Activated CD8-positive, alpha-beta memory T cell treated with anti-CD3 and anti-CD28 coated beads for 48 hours (primary cell): Measurements from ENCODE around the gene POU2AF3.
"Not testable (repeated sequence)": the region's sequence is repeated elsewhere in the genome, so short reads cannot be mapped to it uniquely, and the experiment has no call there.

Experiments used
- DNase-seq, 3 experiments: peaks; one replicate each; pipeline ENCODE4 v3.0.0-alpha.2; 2020; ENCODE audit warnings: low read depth in 2 of 3, low spot score in 2 of 3

The POU2AF3 gene, protein sequence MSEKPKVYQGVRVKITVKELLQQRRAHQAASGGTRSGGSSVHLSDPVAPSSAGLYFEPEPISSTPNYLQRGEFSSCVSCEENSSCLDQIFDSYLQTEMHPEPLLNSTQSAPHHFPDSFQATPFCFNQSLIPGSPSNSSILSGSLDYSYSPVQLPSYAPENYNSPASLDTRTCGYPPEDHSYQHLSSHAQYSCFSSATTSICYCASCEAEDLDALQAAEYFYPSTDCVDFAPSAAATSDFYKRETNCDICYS

DNA sequence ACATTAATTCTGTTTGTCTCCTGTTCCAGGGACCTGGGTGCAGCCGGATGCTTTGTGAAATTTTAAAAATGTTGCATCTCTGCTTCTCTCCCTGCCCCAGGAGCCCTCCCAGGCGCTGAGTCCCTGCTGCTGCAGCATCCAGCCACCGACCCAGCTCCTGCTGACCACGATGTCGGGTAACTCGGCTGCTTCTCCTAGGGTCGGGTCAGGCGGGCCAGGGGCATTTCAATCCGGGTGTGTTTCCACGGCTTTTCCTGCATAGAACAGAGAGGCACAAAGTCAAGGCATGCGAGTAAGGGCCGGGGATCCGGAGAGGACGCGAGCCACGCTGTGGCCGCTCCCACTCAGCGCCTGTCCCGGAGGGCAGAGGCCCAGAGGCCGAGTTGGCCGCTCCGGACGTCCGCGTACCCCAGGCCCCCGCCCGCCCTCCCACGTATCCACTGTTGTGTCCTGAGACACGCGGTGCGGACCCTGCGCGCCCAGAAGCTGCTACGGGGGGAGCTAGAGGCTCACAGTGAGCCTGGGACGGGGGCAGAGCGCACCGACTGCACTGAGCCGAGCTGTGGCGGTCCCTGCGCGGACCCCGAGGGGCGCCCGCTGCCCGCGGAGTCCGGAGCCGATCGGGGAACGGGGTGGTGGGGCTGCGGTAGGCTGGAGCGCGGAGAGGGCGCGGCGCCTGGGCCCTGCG is at the start of gene POU2AF3:
Gene POU2AF3, plus strand, starts transcription at position 134 of the 688 bp plus-strand sequence. Its CDS starts 36 bp downstream, at position 170.
- DNase-seq: no peak

DNA sequence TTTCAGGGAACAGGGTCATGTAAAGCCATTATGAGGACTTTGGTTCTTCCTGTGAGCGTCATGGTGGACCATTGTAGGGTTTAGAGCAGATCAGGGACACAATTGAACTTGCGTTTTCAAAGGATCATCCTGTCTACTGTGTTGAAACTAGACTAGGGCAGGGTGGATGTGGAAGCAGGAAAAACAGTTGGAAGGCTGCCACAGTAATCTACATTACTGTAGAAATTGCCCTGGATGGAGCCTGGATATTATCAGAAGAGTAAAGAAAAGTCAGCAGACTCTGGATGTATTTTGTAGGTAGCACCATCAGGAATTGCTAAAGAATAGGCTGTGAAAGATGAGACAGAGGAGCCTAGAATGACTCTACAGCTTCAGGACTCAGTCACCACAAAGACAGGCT is 47.4 kb upstream of the POU2AF3 start:
- no peak for DNase-seq

DNA sequence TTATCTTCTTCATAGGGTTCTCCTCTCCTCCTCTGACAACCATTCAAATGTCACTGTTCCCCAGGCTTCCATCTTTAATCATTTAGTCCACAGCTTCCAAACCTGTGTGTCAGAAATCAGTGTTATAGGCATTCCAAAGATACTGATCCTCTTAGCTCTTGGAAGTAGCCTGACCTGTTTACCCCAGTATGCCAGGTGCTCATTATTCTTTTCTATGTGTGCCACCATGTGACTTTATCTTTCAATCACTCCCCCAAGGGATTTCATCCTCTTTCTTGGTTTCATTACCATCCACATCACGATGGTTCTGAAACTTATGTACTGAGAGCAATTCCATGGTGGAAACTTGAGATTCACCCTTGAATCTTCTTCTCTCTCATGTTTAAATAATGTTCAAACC is 45.2 kb upstream of the POU2AF3 start:
- no peak for DNase-seq

DNA sequence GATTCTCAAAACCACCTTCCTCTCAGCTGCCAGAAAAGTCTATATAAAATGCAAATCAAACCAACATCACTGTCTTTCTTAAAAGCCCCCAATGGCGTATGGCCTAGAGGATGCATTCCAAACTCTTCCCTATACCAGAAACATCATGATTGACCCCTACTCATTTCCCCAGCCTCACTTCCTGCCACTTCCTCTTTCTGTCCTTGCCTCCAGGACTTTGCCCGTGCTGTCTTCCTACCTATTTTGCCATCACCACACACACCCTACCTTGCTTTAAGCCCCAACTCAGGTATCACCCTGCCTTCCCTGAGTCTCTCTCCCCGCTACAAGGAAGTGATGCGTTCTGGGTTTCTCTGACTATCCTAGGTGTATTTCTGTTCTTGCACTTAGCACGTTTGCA is 44.7 kb upstream of the POU2AF3 start:
- no peak for DNase-seq

DNA sequence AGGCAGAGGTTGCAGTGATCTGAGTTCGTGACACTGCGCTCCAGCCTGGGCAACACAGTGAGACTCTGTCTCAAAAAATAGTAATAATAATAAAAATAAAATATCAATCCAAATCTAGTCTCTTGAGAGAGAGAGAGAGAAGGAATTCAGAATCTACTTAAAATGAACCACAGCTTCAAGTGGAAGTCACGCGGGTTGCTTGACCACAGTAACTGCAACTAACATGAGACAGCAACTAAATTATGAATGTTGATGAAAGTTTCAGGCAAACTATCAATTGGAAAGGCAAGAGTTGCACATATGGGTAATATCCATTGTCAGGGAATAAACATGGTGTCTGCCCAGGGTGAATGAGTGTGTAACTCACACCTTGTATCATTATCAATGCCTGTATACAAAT is 40.3 kb upstream of the POU2AF3 start:
- DNase-seq: no peak

DNA sequence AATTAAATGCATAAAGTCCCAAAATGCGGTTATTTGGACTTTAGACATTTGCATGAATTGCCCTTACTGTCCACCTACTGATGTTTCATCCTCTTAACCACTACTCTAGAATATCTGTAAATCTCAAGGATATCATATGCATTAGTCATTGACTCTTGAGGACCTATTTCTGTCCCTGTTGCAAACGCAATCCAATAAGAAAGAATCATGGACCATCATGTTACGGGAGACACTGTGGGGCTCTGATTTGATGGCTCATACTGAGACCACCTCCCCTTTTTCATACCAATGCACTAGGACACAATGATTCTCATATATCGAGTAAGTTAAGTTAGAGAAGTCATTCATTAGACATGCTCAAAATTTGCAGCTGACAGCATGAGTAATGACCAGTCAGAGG is 38.5 kb upstream of the POU2AF3 start:
- DNase-seq: no peak

DNA sequence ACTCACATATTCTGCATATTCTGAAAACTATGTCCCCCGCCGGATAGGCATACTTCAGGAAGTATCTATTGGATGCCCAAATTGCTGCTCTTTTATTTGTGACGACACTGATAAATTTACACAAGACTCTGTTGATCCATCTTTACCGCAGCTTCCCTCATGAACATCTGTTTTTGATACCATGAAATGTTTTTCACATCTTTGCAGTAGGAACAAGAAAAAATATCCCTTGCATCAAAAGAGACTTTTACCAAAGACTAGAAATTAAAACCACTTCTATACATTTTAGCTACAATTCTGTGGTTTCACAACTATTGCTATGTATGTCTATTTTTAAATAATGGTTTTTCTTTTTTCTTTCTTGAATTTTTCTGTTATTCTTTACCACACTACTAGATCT is 37.5 kb upstream of the POU2AF3 start:
- no peak for DNase-seq

DNA sequence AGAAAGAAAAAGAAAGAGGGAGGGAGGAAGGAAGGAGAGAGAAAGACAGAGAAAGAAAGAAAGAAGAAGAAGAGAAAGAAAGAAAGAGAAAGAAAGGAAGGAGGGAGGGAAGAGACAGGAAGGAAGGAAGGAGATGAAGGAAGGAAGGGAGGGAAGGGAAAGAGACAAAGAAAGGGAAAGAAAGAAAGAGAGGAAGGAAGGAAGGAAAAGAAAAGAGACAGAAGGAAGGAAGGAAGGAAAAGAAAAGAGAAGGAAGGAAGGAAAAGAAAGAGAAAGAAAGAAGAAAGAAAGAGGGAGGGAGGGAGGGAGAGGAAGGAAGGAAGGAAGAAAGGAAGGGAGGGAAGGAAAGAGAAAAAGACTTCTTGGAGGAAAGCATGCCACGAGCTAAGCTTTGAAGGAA is 33.7 kb upstream of the POU2AF3 start:
- no peak for DNase-seq

DNA sequence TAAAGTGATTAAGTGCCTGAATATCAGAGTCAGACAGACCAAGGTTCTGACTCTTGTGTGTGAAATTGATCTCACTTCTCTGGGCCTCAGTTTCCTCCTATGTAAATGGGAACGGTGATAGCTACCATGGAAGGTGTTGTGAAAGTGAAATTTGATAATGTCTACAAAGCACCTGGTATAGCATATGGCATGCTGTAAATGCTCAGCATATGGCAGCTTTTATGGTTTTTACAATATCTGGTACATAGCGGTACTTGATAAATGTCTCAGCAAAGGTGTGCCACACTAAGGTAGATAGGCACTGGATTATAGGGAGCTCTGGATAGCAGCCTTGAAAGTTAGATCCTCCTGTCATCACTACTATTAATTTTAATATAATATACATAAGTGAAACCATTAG is 32.9 kb upstream of the POU2AF3 start:
- no peak for DNase-seq

DNA sequence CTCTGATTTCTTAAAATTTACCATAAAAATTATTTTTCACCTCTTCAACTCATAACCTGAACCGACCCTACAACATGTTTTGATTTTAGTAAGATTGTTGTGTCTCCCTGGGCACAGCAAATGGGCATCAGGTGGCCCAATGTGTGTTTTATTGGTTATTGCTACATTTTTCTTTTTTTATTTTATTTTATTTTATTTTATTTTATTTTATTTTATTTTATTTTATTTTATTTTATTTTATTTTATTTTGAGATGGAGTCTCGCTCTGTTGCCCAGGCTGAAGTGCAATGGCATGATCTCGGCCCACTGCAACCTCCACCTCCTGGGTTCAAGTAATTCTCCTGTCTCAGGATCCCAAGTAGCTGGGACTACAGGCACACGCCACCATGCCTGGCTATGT is 30.0 kb upstream of the POU2AF3 start:
- DNase-seq: not testable (repeated sequence)

DNA sequence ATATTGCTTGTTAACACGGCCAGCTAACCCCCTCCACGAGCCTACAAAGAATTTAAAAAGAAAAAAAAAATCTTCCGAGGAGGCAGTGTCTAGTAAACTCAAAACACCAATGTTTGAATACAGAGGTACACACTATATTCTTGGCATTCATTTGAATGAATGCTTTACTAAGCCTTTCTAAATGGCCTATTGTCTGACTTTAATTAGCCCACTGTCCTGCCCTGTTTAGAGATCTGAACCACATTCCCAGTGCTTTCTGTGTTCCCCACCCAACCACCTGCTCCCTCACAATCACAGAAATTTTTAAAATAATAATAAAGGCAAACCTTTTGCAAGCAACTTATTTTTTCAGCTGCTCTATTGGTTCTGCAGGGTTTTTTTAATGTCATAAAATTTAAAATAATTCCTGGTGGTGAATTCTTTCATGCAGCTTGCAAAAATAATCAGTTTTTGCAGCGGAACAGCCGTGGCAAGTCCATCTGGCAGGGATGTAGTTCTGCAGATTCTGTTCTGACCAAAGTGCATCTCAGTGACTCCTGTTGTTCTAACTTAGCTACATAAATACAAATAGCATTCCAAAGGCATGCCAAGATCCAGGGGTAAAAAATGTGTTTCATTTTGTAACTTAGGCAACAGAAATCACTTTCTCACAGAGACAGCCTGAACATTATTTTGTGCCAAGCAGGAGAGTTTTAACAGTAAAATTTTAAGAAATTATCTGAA is 29.0 kb upstream of the POU2AF3 start:
- no peak for DNase-seq

DNA sequence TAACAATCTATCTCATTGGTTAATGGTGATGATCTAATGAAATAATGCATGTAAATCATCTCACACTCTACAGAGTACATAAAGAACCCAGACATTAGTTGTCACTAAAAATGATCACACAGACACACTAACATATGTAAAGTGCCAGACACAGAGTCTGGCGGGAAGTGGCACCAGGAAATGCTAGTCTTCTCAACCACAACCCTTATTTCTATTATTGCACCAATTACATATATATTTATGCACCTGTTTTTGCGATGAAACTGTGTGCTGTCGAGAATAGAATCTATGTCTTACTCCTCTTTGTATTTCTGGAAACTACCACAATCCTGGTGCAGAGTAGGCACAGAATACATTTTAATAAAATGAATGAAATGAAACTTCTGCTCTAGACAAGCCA is 25.9 kb upstream of the POU2AF3 start:
- no peak for DNase-seq

DNA sequence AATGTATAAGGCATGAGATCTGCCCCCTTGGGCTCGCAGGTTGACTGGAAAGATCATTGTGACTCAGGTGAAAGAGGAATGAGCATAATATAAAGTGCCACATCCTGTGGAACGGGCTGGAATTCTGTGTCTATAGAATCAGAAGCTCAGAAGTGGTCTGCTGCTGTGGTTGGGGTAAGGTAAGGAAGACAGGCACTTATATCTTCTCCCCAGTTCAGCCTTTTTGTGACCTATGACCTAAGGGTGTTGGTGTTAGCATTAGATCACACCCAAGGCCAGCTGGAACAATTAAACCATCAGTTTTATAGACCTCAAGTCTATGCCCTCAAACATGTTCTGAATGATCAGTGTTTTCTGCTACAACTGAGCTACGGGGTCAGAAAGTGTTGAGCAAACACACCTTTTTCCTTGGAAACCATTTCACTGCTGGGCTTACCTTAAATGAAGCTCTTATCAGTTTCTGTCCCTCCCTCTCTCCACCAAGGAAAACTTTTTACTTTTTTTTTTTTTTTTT is 15.7 kb upstream of the POU2AF3 start:
- DNase-seq: no peak

DNA sequence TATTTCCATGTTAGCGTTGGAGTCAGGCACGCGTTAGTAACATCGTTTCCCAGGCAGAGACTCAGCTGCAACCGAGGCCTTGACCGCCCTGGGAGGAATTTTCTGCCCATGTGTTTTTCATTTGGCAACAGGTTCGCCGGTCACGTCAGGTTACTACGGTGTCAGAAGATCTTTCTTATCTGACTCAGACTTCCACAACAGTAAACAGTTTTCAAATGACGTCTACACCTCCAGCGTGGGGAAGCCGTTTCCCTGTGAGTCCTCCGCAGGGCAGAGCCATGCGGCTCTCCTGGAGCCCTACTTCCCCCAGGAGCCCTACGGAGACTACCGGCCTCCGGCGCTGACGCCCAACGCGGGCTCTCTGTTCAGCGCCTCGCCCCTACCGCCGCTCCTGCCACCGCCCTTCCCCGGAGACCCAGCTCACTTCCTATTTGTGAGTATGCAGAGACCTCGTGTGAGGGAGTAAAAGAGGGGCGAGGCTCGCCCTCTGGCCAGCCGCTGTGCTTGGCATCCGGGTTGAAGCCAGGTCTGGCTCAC is 14.3 kb upstream of the POU2AF3 start:
- DNase-seq: no peak

DNA sequence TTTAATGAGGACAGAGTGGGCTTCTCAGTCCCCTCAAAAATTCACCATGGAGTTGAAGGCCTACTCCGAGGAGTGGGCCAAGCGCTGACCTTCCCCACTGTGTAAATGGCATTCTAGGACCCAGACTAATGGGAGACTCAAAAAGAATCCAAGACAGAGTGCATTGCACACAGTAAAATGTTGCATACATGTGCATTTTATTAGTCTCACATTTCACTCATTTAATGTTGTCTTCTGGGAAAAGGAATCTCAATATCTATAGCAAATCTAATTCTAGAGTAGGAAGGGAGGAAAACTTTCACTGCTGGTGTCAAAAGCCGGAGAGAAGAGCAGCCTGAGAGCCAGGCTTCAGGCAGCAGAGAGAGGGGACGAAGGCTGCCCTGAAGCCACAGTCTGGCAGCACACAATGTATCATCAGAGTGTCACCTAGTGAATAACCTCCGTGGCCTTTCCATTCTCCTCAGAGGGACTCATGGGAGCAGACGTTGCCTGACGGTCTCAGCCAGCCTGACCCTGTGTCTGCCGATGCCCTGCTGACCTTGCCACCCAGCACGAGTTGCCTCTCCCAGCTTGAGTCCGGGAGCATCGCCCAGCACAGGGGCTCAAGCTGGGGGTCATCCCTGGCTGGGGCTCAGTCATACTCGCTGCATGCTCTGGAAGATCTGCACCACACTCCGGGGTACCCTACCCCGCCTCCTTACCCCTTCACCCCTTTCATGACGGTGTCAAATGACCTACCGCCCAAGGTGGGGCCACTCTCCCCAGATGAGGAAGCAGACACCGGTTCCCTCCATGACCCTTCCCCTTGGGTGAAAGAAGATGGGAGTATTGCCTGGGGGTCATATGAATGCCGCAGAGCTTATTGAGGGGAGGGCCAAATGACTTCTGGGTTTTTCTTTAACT is 12.9 kb upstream of the POU2AF3 start:
- DNase-seq: no peak

DNA sequence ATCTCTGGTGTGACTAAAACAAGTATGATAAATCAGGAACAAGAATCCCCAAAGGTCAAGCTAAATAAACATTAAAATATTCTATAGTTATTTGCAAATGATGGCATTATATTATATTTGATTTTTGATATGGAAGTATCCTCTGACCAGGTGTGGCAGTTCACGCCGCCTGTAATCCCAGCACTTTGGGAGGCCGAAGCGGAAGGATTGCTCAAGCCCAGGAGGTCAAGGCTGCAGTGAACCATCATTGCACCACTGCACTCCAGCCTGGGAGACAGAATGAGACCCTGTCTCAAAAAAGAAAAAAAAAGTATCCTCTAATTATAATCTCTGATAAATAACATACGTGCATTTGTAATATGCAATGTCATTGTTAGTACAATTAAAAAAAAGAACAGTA is 6.6 kb upstream of the POU2AF3 start:
- DNase-seq: no peak

DNA sequence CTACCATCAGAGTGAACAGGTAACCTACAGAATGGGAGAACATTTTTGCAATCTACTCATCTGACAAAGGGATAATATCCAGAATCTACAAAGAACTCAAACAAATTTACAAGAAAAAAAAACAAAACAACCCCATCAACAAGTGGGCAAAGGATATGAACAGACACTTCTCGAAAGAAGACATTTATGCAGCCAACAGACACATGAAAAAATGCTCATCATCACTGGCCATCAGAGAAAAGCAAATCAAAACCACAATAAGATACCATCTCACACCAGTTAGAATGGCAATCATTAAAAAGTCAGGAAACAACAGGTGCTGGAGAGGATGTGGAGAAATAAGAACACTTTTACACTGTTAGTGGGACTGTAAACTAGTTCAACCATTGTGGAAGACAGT is 5.9 kb upstream of the POU2AF3 start:
- not testable (repeated sequence) for DNase-seq

DNA sequence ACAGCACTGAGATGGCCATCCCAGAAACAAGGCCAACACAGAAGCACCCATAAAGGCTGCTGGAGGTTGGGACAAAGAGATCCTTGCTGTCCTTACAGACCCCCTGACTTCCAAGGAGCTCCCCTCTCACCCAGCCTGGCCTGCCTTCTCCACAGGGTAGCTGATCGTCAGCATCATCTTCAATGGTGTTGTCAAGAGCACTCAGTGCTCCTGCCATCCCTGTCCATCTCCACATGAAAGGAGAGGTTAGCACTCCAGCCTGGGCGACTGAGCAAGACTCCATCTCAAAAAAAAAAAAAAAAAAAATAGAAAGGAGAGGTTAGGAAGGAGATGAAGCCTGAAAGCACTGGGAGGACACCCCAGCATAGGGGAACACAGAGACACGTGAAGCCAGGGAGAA is 2.1 kb upstream of the POU2AF3 start:
- DNase-seq: no peak

DNA sequence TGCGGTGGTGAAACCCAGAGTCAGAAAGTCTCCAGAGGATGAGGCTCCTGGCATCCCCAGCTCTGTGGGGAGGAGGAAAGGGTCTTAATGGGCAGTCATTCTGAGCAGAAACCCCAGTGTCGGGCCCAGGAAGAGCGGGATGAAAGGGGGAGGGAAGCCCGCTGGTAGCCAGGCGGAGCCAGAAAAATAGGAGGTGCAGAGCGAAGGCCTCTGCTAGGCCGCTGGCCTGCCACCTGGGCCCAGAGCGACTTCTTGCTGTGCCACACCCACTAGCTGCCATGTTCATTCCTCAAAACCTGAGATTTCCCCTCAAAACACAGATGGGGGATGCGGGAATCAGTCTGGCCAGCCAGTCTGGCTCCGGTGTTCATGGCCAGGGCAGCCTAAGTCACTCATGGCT is 650 bp upstream of the POU2AF3 start:
- no peak for DNase-seq

DNA sequence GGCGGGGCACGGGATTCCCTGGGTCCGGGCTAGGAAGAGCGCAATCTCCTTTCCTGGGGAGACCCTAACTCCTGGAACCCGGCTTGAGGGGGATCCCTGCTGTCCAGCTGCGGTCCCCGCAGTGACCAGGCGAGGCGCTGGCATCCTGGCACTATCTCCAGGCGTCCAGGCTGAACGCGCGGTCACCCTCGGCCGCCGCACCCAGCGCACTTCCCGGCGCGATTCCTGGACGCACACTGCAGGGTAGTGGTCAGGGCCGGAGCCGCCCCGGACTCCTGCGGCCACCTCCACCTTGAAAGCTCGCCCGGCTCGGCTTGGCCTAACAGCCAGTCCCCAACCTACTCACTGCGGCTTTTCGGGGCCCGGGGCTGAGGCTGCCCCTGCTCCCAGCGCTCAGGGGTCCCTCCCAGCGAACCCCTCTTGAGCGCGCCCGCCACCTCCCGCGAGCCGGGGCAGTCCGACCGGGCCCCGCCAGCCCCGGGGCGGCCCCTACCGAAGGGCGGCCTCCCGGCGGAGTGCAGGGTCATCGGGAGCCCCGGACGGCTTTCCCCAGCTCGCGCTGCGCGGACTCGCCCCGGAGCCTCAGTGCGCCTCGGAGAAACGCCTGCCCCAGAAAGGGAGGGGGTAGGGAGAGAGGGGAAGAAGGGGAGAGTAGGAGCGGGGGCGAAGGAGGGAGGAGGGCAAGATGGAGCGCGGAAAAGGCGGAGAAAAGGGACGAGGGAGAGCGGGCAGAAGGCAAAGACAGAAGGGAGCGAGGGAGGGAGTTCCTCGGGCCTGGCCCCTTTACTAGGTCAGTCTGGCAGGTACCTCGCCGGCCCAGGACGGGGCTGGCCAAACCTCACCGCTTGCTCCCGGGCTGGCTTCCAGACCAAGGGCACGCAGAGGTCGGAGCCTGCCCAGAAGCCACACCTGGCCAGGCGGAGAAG is 1.0 kb downstream of the POU2AF3 start:
- no peak for DNase-seq
